ENCODE data around the gene SLC25A29.

- TF ChIP-seq, protein P1, sequence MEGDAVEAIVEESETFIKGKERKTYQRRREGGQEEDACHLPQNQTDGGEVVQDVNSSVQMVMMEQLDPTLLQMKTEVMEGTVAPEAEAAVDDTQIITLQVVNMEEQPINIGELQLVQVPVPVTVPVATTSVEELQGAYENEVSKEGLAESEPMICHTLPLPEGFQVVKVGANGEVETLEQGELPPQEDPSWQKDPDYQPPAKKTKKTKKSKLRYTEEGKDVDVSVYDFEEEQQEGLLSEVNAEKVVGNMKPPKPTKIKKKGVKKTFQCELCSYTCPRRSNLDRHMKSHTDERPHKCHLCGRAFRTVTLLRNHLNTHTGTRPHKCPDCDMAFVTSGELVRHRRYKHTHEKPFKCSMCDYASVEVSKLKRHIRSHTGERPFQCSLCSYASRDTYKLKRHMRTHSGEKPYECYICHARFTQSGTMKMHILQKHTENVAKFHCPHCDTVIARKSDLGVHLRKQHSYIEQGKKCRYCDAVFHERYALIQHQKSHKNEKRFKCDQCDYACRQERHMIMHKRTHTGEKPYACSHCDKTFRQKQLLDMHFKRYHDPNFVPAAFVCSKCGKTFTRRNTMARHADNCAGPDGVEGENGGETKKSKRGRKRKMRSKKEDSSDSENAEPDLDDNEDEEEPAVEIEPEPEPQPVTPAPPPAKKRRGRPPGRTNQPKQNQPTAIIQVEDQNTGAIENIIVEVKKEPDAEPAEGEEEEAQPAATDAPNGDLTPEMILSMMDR (IDR thresholded peaks at IDR 0.05) = no peak
- TF ChIP-seq POLR2AphosphoS5 (IDR thresholded peaks at IDR 0.05) (no peak), POLR2A (IDR thresholded peaks at IDR 0.05) (no peak)
Observed at GRCh38 chr14:100299238-100299560, 7.0 kb downstream of the SLC25A29 start.

Data from gastroesophageal sphincter (tissue), 3 donors.